Activated T-cell treated with anti-CD3 and anti-CD28 coated beads for 48 hours (primary cell): ENCODE data around the gene ENGASE.

ENCODE experiments used
- DNase-seq: peaks from one replicate; pipeline ENCODE4 v3.0.0-alpha.2; 2020; ENCODE audit warnings: low read depth

The ENGASE gene

GRCh38 chr17:79038545-79039135 is 36.0 kb upstream of the ENGASE start:
- no peak for DNase-seq

DNA sequence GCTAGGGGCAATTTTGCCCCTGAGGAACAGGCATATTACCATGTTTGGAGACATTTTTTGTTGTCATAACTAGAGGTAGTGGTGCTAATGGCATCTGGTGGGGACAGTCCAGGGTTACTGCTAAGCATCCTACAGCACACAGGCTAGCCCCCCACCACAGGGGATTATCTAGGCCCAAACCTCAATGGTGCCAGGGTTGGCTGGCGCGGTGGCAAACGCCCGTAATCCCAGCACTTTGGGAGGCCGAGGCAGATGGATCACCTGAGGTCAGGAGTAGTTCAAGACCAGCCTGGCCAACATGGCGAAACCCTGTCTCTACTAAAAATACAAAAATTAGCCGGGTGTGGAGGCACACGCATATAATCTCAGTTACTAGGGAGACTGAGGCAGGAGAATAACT is 35.5 kb upstream of the ENGASE start:
- no peak for DNase-seq

GRCh38 chr17:79039886-79040285 is 34.7 kb upstream of the ENGASE start:
- no peak for DNase-seq

GRCh38 chr17:79041041-79041570 is 33.5 kb upstream of the ENGASE start:
- no peak for DNase-seq

DNA sequence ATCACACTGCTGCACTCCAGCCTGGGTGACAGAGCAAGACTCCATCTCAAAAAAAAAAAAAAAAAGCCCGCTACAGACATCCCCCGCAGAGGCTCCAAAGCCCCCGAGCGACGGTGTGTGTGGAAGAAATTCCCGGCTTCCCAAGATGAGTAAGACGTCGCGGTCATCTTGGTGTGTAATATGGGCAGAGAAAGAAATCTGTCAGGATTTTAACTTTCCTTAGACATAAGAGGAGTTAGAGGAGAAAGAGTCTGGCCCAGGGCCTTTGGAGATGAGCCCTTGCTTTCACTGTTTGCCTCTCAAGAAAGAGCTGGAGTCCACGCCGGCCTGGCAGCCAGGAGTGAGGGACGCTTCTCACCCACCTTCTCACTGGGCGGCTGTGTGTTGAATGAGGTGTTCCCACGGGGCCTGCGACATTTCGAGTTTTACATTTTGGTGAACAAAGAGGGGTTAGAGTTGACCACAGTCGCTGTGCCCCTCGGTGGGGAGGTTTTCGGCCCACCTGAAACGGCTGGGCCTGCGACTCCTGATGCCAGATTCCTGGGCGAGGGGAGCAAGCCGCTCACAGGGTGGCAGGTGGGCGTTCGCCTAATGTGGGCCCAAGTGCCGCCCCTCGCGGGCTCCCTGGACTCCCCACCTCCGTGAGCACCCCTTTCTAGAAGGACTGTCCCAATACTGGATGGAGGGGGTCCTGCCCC is 32.8 kb upstream of the ENGASE start:
- DNase-seq, result no peak

GRCh38 chr17:79042421-79043190 is 32.0 kb upstream of the ENGASE start:
- peak; percentile 62 for DNase-seq

GRCh38 chr17:79043191-79043930 is 31.3 kb upstream of the ENGASE start:
- DNase-seq, result no peak

DNA sequence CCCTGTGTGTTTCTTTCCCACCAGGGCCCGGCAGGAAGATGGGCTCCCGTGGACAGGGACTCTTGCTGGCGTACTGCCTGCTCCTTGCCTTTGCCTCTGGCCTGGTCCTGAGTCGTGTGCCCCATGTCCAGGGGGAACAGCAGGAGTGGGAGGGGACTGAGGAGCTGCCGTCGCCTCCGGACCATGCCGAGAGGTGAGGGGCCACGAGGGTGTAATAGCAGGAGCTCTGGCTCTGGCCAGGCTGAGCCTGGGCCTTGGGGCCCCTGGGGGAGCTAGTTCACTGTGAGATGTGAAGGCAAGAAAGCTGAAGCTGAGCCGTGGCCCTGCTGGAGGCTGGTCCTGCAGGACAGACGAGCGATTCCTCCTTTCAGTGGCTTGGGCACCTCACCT is 30.7 kb upstream of the ENGASE start:
- DNase-seq, result no peak

DNA sequence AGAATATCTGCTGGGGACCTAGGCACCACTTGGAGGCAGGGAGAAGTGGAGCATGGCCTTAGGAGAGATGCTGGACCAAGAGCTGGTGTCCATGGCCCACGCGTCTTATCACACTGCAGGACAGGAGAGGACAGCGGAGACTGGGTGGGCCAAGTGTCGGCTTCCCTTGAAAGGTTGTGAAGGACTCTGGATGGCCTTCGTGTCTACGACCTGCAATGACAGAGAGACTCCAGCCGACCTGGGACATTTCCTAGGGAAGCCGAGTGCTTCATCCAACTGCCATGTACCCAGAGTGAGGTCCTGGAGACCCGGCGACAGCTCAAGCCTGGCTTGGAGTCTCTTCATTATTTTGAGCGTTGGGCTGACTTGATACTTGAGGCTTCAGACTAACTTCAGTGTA is 30.2 kb upstream of the ENGASE start:
- DNase-seq, result no peak

DNA sequence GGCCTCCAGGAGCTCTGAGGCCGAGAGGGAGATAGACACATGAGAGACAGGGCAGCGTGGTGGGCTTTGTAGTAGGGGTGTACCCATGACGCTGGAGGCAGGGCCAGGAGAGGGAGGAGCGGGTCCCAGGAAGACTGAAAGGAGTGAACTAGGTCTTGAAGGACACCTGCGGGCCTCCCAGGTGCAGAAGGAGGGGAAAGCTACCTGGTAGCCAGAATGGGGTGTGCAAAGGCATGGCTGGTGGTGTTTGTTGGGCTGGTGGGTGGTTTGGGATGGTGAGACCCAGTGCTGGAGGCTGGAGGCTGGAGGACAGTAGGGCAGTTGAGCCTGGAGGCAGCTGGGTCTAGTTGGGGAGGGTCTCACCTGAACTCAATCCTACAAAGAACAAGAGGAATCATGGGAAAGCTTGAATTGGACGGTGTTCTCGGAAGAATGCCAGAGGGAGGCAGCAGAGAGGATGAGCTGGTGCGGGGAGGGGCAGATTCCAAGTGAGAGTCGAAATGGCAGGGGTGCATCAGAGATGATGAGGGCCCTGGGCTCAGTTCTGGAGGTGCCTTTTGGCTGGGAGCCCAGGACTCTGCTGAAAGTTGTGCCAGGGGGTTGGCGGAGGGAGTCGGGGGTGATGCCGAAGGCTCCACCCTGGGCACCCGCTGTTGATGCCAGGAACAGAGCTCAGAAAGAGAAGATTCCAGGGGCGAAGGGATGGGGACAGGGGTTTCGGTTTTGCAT is 29.5 kb upstream of the ENGASE start:
- DNase-seq, result no peak

DNA sequence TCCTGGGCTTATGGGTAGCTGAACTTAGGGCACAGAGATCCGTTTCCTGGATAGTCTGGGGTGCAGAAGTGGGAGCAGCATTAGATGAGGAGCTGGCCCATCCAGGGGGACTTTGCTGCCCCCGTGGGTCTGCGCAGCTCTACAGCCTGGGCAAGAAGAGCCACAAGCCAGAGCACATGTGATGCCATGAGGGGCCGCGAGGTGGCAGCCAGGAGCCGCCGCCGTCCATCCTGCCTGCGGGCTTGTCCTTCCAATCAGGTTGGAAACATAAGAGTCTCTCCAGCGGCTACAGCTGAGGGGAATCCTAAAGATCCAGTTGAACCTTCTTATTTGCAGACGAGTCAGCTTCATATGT is 28.8 kb upstream of the ENGASE start:
- peak; percentile 59 for DNase-seq

- DNase-seq, result no peak
Observed at GRCh38 chr17:79046197-79046915, 28.3 kb upstream of the ENGASE start.

- DNase-seq, result no peak
Observed at GRCh38 chr17:79046916-79047280, 27.7 kb upstream of the ENGASE start.

DNA sequence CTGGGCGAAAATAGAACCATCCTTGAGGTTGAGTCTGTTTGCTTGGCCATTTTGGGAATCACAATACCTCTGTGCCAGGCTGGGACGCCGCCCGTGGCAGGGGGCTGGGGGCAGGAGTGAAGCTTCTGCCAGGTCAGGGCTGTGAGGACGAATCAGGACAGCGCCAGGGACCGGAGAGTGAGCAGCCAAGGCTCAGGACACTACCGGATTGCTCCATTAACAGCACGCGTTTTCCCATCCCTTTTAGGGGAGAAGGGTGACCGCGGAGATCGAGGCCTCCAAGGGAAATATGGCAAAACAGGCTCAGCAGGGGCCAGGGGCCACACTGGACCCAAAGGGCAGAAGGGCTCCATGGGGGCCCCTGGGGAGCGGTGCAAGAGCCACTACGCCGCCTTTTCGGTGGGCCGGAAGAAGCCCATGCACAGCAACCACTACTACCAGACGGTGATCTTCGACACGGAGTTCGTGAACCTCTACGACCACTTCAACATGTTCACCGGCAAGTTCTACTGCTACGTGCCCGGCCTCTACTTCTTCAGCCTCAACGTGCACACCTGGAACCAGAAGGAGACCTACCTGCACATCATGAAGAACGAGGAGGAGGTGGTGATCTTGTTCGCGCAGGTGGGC is 27.2 kb upstream of the ENGASE start:
- DNase-seq, result no peak

- DNase-seq, result no peak
Observed at GRCh38 chr17:79047923-79048825, 26.4 kb upstream of the ENGASE start.

GRCh38 chr17:79048826-79049755 is 25.5 kb upstream of the ENGASE start:
- no peak for DNase-seq

DNA sequence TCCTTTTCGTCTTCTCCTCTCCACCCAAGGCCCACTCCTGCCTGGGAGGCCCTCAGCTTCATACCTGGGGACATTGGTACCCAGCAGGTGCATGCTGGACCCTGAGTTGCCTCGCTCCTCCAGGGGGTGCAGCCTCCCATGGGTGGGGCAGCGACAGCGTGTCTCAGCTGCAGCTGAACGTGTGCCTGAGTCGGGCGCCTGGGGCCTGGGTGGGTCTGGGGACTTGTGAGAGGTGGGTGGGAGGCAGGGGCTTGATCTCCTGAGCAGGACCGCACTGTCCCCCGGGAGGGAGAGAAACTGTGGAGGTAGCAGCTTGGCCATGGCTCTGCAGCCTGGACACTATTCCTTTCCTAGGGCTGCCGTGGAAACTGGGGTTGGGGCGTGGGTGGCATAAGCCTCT is 24.8 kb upstream of the ENGASE start:
- no peak for DNase-seq

DNA sequence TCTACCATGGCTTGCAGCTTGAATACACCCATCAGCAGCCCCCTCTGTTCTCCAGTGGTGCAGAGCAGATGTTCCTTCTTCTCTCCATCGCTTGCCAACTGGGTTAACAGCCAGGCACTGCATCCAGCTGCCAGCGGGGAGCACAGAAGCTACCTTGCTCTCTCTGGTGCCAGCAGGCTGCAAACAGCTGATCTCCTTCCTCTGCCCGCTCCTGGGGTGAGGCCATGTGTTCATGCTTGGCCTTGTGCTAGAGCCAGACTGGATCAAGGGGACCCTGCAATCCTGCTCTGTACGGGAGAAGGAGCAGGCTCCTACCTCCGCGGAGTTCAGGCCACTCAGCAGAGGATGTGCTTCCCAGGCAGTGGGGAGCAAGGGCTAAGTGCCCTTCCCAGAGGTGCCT is 24.1 kb upstream of the ENGASE start:
- no peak for DNase-seq

- DNase-seq, result no peak
Observed at GRCh38 chr17:79051306-79051705, 23.3 kb upstream of the ENGASE start.
